HL-60 (cell line): ENCODE data around the gene AFAP1L2.

Source experiments
- GABPA ChIP-seq: IDR thresholded peaks from 2 replicates; pipeline ENCODE4 v1.6.1; 2012; ENCODE audit warnings: low read depth
- POLR2AphosphoS5 ChIP-seq: IDR thresholded peaks from 2 replicates; pipeline ENCODE4 v1.6.1; 2012; ENCODE audit warnings: low read depth
- TF ChIP-seq, protein P1 (sequence below): IDR thresholded peaks from one replicate; pipeline ENCODE4 v1.5.1; 2011; ENCODE audit warnings: low read length, control low read depth, inconsistent platforms; ENCODE audit not compliant: insufficient read depth
- TF ChIP-seq, protein P2 (sequence below): IDR thresholded peaks from 2 replicates; pipeline ENCODE4 v1.6.1; 2012; ENCODE audit warnings: low read depth; ENCODE audit not compliant: insufficient replicate concordance

DNA sequence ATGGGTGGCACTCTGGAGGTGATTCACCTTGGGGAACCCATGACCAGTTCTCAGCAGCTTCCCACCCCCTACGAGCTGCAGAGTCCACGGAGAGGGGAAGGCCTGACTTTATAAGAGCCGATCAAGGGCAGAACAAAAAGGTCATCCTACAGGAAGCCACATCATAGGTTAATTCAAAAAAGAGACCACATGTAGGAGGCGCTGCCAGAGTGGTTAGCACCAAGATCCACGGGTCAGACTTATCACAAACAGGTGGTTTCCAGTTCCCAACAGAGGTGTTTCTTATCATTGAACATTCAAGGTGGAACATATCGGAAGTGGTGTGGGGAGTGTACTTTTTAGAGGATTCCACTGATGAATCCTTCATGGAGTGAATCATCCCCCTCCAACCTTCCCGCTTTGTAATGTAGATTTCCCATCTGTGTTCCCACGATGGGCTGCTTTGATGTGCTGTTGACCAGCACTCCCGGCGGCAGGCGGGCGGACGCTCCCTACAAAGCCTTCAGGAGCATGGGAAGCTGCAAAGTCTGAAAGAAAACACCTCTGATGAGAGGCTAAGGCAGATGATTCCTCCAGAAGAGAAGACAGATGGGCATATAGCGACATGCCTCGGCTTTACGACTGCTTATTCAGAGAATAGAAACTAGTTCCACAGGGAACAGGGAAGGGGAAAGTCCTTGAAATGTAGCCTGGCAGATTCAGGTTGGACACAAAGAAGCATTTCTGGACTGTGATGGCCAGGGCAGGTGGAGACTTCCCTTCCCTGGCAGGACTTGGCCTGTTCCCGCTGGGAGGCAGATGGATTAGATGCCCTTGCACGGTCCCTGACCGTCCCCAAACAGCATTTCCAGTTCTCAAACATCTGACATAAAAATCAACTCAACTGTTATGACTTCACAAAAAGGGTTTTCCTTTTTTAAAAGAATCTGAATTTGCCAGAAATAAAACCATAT, 66.5 kb downstream of the AFAP1L2 start:
- TF ChIP-seq, protein P1, sequence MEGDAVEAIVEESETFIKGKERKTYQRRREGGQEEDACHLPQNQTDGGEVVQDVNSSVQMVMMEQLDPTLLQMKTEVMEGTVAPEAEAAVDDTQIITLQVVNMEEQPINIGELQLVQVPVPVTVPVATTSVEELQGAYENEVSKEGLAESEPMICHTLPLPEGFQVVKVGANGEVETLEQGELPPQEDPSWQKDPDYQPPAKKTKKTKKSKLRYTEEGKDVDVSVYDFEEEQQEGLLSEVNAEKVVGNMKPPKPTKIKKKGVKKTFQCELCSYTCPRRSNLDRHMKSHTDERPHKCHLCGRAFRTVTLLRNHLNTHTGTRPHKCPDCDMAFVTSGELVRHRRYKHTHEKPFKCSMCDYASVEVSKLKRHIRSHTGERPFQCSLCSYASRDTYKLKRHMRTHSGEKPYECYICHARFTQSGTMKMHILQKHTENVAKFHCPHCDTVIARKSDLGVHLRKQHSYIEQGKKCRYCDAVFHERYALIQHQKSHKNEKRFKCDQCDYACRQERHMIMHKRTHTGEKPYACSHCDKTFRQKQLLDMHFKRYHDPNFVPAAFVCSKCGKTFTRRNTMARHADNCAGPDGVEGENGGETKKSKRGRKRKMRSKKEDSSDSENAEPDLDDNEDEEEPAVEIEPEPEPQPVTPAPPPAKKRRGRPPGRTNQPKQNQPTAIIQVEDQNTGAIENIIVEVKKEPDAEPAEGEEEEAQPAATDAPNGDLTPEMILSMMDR: no peak
- TF ChIP-seq, protein P2, sequence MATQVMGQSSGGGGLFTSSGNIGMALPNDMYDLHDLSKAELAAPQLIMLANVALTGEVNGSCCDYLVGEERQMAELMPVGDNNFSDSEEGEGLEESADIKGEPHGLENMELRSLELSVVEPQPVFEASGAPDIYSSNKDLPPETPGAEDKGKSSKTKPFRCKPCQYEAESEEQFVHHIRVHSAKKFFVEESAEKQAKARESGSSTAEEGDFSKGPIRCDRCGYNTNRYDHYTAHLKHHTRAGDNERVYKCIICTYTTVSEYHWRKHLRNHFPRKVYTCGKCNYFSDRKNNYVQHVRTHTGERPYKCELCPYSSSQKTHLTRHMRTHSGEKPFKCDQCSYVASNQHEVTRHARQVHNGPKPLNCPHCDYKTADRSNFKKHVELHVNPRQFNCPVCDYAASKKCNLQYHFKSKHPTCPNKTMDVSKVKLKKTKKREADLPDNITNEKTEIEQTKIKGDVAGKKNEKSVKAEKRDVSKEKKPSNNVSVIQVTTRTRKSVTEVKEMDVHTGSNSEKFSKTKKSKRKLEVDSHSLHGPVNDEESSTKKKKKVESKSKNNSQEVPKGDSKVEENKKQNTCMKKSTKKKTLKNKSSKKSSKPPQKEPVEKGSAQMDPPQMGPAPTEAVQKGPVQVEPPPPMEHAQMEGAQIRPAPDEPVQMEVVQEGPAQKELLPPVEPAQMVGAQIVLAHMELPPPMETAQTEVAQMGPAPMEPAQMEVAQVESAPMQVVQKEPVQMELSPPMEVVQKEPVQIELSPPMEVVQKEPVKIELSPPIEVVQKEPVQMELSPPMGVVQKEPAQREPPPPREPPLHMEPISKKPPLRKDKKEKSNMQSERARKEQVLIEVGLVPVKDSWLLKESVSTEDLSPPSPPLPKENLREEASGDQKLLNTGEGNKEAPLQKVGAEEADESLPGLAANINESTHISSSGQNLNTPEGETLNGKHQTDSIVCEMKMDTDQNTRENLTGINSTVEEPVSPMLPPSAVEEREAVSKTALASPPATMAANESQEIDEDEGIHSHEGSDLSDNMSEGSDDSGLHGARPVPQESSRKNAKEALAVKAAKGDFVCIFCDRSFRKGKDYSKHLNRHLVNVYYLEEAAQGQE: no peak
- TF ChIP-seq GABPA (no peak), POLR2AphosphoS5 (no peak)
